Activated CD4-positive, CD25-positive, alpha-beta regulatory T cell treated with anti-CD3 and anti-CD28 coated beads, Interleukin-2, amount 50 U/mL, for 72 hours (primary cell): ENCODE measurements around the gene RLIM.

Experiments
- DNase-seq: peaks from one replicate; pipeline ENCODE4 v3.0.0; 2021

Gene RLIM

DNA sequence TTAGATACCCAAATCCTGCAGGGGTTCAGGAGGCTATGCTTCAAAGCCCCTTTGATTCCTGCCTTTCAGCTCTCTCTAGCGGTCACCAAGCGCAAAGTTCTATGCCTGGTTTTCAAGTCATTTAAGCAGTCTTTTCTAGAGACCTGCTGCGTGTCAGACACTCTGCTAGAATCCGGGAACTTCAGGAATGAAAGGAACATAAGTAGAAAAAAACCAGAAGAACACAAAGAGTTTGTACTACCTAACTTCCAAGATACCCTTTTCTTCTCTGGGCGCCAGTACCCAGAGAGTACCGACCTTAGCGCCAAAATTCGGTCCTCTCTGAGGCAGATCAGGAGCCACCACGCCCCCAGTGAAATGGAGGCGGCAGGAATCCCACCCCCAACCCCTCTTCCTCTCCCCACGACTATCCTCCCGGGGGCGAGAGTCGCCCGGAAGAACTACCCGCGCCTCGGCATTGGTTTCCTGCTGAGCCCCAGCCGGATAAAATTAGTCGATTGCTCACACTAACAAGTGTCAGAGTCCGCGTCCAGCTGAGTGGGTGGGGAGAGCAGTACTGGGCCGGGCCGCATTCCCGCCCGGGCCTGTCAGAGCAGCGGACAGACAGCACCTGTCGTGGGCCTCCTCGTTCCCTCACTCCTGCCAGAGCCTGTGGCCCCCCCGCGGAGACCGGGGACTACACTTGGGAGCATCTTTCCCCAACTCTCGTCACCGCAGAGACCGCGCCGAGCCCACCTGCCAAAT, 78.8 kb downstream of the RLIM start:
- DNase-seq = peak; percentile 36
